Activated CD4-positive, alpha-beta T cell treated with anti-CD3 and anti-CD28 coated beads, Interleukin-2, Interleukin-4, amounts not matched to agents 100 ng/mL and 50 ng/mL, durations not matched to agents 16 hours and 8 hours (primary cell): ENCODE data around the gene KIF5B.
"Not testable (repeated sequence)": the region's sequence is repeated elsewhere in the genome, so short reads cannot be mapped to it uniquely, and the experiment has no call there.

Experiments
- DNase-seq: peaks from one replicate; pipeline ENCODE4 v3.0.0-alpha.2; 2020; ENCODE audit warnings: low spot score

Gene KIF5B

GRCh38 chr10:32007026-32007425 is 49.2 kb downstream of the KIF5B start:
- DNase-seq = no peak

- DNase-seq = peak; percentile 35
Observed at GRCh38 chr10:32005050-32005449, 51.2 kb downstream of the KIF5B start.

GRCh38 chr10:32004161-32004591 is 52.0 kb downstream of the KIF5B start:
- no peak for DNase-seq

- DNase-seq = no peak
Observed at GRCh38 chr10:32002531-32002930, 53.7 kb downstream of the KIF5B start.

GRCh38 chr10:32000937-32001336 is 55.3 kb downstream of the KIF5B start:
- DNase-seq = no peak

- DNase-seq = no peak
Observed at GRCh38 chr10:31999836-32000235, 56.4 kb downstream of the KIF5B start.

GRCh38 chr10:31999070-31999660 is 57.1 kb downstream of the KIF5B start:
- DNase-seq = no peak

- DNase-seq = no peak
Observed at GRCh38 chr10:31994926-31995325, 61.3 kb downstream of the KIF5B start.

GRCh38 chr10:31990937-31991336 is 65.3 kb downstream of the KIF5B start:
- no peak for DNase-seq

- DNase-seq = not testable (repeated sequence)
Observed at GRCh38 chr10:31987786-31988185, 68.4 kb downstream of the KIF5B start.

GRCh38 chr10:31982111-31982510 is 74.1 kb downstream of the KIF5B start:
- no peak for DNase-seq

GRCh38 chr10:31980471-31980870 is 75.8 kb downstream of the KIF5B start:
- DNase-seq = no peak

- not testable (repeated sequence) for DNase-seq
Observed at GRCh38 chr10:31979071-31979470, 77.2 kb downstream of the KIF5B start.

- DNase-seq = no peak
Observed at GRCh38 chr10:31978156-31978483, 78.1 kb downstream of the KIF5B start.

- no peak for DNase-seq
Observed at GRCh38 chr10:31977440-31978155, 78.6 kb downstream of the KIF5B start.

- no peak for DNase-seq
Observed at GRCh38 chr10:31975157-31975765, 81.0 kb downstream of the KIF5B start.

- no peak for DNase-seq
Observed at GRCh38 chr10:31974434-31975124, 81.6 kb downstream of the KIF5B start.

- DNase-seq = no peak
Observed at GRCh38 chr10:31972519-31973041, 83.6 kb downstream of the KIF5B start.

- not testable (repeated sequence) for DNase-seq
Observed at GRCh38 chr10:31969847-31970246, 86.4 kb downstream of the KIF5B start.

- no peak for DNase-seq
Observed at GRCh38 chr10:31963589-31963980, 92.6 kb downstream of the KIF5B start.

- no peak for DNase-seq
Observed at GRCh38 chr10:31962826-31963588, 93.2 kb downstream of the KIF5B start.
